Fibroblast of the aortic adventitia (primary cell): ENCODE data around the gene DCP1A. TPM values are rescaled to one million over a fixed set of nuclear protein-coding genes. Genes with fewer than 3 reads are reported as not detected.
A peak's percentile ranks its signal among the peaks of the same experiment; 100 is the strongest.

ENCODE experiments used
- DNase-seq: peaks from one replicate; pipeline ENCODE4 v3.0.0-alpha.2; 2010; ENCODE audit warnings: low read depth
- H3K4me3 ChIP-seq: 2 replicates; pipeline ENCODE4 v1.5.1; 2011; ENCODE audit warnings: low read depth, mild to moderate bottlenecking, control low read depth, low read length, moderate library complexity
- total RNA-seq: library from RNA; depleted of rRNA; stranded (reverse); fragments of >200 nt; gene quantifications from 2 replicates; pipeline ENCODE4 v1.2.3, GENCODE V29; 2012; ENCODE audit warnings: low replicate concordance
- TF ChIP-seq, protein P1 (sequence below): IDR thresholded peaks from 2 replicates; pipeline ENCODE4 v1.5.1; 2011; ENCODE audit warnings: mild to moderate bottlenecking, low read length, control low read depth, inconsistent platforms; ENCODE audit not compliant: insufficient read depth

The DCP1A gene
- total RNA-seq, 1 donor = 16.4 TPM

DNA sequence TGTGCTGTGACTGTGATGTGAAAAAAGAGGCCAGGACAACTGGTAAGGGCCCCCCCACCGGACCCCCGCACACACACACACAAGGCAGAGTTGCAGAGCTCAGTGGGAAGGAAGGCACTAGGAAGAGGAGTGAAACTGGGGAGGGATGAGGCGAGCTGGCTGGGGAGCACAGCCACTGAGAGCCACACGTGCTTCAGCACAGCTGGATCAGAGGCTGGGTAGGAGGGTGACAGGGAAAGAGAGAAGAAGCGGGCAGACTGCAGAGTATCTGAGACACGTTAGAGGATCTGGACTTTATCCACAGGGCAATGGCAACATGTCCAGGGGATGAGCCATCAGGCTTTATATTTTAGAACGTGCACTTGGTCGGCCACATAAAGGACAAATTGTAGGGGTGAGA, 53.5 kb downstream of the DCP1A start:
- no peak for DNase-seq
- no peak overlapping the region for H3K4me3 ChIP-seq
- TF ChIP-seq, protein P1, sequence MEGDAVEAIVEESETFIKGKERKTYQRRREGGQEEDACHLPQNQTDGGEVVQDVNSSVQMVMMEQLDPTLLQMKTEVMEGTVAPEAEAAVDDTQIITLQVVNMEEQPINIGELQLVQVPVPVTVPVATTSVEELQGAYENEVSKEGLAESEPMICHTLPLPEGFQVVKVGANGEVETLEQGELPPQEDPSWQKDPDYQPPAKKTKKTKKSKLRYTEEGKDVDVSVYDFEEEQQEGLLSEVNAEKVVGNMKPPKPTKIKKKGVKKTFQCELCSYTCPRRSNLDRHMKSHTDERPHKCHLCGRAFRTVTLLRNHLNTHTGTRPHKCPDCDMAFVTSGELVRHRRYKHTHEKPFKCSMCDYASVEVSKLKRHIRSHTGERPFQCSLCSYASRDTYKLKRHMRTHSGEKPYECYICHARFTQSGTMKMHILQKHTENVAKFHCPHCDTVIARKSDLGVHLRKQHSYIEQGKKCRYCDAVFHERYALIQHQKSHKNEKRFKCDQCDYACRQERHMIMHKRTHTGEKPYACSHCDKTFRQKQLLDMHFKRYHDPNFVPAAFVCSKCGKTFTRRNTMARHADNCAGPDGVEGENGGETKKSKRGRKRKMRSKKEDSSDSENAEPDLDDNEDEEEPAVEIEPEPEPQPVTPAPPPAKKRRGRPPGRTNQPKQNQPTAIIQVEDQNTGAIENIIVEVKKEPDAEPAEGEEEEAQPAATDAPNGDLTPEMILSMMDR = no peak

DNA sequence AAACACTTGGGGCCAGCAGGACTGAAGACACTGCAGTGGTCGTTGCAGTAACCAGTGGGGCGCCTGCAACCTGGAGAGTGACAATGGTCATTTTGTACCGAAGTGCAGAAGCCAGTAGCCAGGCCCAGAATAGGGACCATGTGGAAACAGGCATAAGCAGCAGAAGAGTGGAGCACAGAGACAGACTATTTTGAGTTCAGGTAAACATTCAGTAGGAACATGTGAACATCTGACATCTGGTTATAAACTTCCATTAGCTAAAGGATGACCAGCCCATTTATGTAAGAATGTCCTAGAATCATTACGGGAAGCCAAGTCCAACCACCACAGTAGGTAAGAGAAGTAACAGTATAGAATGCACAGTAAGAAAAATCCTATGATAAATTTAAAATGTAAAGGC, 59.1 kb downstream of the DCP1A start:
- TF ChIP-seq, protein P1 = no peak
- H3K4me3 ChIP-seq = no peak overlapping the region
- DNase-seq = no peak

DNA sequence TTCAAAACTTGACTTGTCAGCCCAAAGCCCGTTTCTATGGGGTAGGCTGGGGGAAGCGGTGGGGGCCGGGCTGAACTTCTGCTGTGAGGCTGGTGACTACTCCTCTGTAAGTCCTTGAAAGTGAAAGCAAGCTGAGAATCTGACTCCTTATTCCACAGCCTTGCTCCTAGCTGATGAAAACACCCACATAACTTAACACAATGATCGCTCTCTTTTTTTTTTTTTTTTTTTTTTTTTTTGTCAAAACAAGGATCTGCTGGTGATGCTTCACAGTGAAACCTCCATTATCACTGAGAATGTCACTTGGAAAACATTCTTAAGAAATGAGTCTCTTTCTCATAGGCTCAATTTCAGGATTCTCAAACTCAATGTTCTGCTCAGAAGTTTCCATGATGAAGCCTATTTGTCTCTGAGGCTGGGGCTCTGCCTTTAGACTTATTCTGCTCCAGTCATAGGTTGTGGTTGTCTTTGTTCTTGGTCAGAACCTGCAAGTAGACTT, 60.2 kb downstream of the DCP1A start:
- TF ChIP-seq, protein P1 = no peak
- H3K4me3 ChIP-seq = no peak overlapping the region
- peak; percentile 64 for DNase-seq

GRCh38 chr3:53286727-53287126, 60.6 kb downstream of the DCP1A start:
- DNase-seq = no peak
- TF ChIP-seq, protein P1 = no peak

GRCh38 chr3:53282581-53282980, 64.8 kb downstream of the DCP1A start:
- no peak overlapping the region for H3K4me3 ChIP-seq
- DNase-seq = no peak
- TF ChIP-seq, protein P1 = no peak

More at GRCh38 chr3:53286727-53287126, 60.6 kb downstream of the DCP1A start:
- no peak overlapping the region for H3K4me3 ChIP-seq

DNA sequence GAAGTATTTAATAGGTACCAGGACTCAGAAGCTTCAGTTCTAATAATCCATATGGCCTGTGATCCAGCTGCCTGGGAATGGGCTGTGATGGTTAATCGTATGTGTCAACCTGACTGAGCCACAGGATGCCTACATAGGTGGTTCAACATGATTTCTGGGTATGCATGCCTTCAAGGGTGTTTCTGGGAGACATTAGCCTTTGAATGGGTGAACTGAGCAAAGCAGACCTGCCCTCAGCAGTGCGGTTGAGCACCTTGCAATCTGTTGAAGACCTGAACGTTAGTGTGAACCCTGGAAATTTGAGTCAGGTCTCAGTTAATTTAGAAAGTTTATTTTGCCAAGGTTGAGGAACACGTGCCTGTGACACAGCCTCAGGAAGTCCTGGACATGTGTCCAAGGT, 68.7 kb downstream of the DCP1A start:
- TF ChIP-seq, protein P1 = no peak
- no peak for DNase-seq
- H3K4me3 ChIP-seq = no peak overlapping the region

GRCh38 chr3:53274938-53275605, 72.3 kb downstream of the DCP1A start:
- TF ChIP-seq, protein P1 = no peak
- no peak for DNase-seq
- no peak overlapping the region for H3K4me3 ChIP-seq
